GM21786 (cell line): ENCODE measurements around the gene FBN3.
"Not testable (repeated sequence)": the region's sequence is repeated elsewhere in the genome, so short reads cannot be mapped to it uniquely, and the experiment has no call there.

Experiments
- ATAC-seq: cut with Tn5 transposase; IDR thresholded peaks from one replicate; pipeline ENCODE4 v1.9.1; 2021; ENCODE audit not compliant: unreplicated experiment

Gene FBN3

GRCh38 chr19:8025316-8025715 is 124.1 kb downstream of the FBN3 start:
- ATAC-seq: no peak

- ATAC-seq: not testable (repeated sequence)
Observed at GRCh38 chr19:8024256-8024655, 125.1 kb downstream of the FBN3 start.

DNA sequence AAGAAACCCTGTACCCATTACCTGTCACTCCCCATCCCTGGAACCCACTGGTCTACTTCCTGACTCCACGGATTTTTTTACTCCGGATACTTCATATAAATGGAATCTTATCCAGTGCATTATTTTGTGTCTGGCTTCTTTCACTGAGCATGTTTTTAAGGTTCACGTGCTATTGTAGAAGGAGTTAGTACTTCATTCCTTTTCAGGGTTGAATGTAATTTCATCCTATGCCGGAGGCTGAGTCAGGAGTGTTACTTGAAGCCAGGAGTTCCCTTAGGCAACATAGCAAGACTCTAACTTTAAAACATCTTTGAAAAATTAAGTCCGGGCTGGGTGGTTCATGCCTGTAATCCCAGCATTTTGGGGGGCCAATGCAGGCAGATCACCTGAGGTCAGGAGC is 126.0 kb downstream of the FBN3 start:
- ATAC-seq: no peak

- no peak for ATAC-seq
Observed at GRCh38 chr19:8022275-8022674, 127.1 kb downstream of the FBN3 start.

DNA sequence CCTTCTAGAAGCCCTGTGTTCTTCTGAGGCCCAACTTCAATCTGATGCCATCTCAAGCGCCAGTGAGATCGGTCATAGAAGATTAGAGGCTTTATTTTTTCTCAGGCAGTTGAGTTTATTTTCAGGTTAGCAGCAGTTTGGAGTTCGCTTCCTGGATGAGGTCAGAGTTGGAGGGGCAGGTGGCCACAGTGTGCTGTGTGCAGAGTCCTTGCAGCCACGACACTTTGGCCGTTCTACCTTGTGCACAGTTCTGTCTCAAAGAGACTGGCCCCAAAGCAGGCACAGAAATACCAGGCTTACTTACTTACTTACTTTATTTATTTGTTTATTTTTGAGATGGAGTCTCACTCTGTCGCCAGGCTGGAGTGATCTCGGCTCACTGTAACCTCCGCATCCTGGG is 128.0 kb downstream of the FBN3 start:
- no peak for ATAC-seq

GRCh38 chr19:8020681-8021080 is 128.7 kb downstream of the FBN3 start:
- no peak for ATAC-seq

DNA sequence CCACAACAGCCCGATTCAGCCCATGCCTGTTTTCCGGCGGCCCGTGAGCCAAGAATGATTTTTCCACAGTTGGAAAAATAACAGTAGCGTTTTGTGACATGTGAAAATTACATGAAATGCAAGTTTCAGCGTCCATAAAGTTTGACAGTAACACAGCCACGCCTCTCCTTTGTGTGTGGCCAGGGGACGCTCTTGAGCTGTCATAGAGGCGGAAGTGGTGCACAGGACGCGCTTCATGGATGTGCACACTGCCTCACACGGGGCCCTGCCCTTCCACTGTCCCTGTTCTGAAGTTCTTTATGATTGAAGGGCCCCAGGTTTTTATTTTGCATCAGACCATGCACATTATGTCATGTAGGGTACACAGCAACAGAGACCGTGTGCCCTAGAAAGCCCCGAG is 131.6 kb downstream of the FBN3 start:
- no peak for ATAC-seq
